Stimulated activated CD4-positive, alpha-beta T cell treated with anti-CD3 and anti-CD28 coated beads, Interleukin-4, amount 100 ng/mL, for 24 hours (primary cell): ENCODE data around the gene ZNF532.
"Not testable (repeated sequence)": the region's sequence is repeated elsewhere in the genome, so short reads cannot be mapped to it uniquely, and the experiment has no call there.

Source experiments
- DNase-seq: peaks from one replicate; pipeline ENCODE4 v3.0.0-alpha.2; 2020

ZNF532 gene

GRCh38 chr18:59011786-59012185, 147.1 kb downstream of the ZNF532 start:
- DNase-seq = no peak

- no peak for DNase-seq
These were observed 148.4 kb downstream of the ZNF532 start for GRCh38 chr18:59012815-59013705.

GRCh38 chr18:59013744-59014143, 149.1 kb downstream of the ZNF532 start:
- DNase-seq = no peak

- DNase-seq = no peak
These were observed 151.0 kb downstream of the ZNF532 start for GRCh38 chr18:59015531-59016152.

GRCh38 chr18:59021500-59021899, 156.8 kb downstream of the ZNF532 start:
- no peak for DNase-seq

- DNase-seq = no peak
These were observed 157.7 kb downstream of the ZNF532 start for GRCh38 chr18:59022167-59022945.

GRCh38 chr18:59024829-59025228, 160.2 kb downstream of the ZNF532 start:
- no peak for DNase-seq

GRCh38 chr18:59025532-59025931, 160.9 kb downstream of the ZNF532 start:
- DNase-seq = not testable (repeated sequence)

GRCh38 chr18:59026364-59026763, 161.7 kb downstream of the ZNF532 start:
- DNase-seq = no peak

GRCh38 chr18:59026831-59027410, 162.2 kb downstream of the ZNF532 start:
- no peak for DNase-seq

- no peak for DNase-seq
These were observed 165.2 kb downstream of the ZNF532 start for GRCh38 chr18:59029663-59030429.

- no peak for DNase-seq
These were observed 167.6 kb downstream of the ZNF532 start for GRCh38 chr18:59032308-59032707.

GRCh38 chr18:59033359-59033758, 168.7 kb downstream of the ZNF532 start:
- no peak for DNase-seq

- DNase-seq = no peak
These were observed 169.3 kb downstream of the ZNF532 start for GRCh38 chr18:59033974-59034373.

GRCh38 chr18:59035591-59035990, 170.9 kb downstream of the ZNF532 start:
- no peak for DNase-seq
